ENCODE data around the gene ARID1B. TPM values are rescaled to one million over a fixed set of nuclear protein-coding genes. Genes with fewer than 3 reads are reported as not detected.

The ARID1B gene
- total RNA-seq, 1 donor from 2014 or later, result 101 TPM

DNA sequence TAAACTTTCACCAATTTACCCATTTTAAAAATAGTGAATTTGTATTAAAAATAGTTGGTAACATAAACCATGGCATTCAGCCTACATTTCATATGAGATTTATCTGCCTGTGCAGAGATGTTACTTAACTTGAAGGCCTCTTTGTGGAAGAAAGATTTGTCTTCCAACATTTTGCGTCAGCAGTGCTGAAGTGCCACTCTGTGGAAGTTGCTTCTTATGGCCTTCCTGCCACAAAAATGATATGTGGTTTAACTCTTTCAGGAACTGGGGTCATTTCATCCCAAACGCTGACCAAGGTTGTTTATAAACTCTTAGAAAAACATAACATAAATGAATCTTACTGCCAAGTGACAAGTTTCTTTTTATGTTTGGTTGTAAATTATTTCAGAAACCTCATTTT lies 246.8 kb downstream of the ARID1B start:
- Mint-ChIP-seq H3K4me3 (peak overlapping the region; percentile 49), H3K9me3 (peaks cover 4% of the 10 kb centered on the region), H3K36me3 (ENCODE audit: low read depth) (no peaks in the 10 kb centered on the region), H3K27me3 (ENCODE audit: low read depth) (no peaks in the 10 kb centered on the region), H3K4me1 (peaks cover 32% of the 10 kb centered on the region), H3K27ac (ENCODE audit: unreplicated experiment) (no peak overlapping the region)
- no peak for DNase-seq (ENCODE audit: low read depth, low spot score)
- TF ChIP-seq CTCF (conservative IDR thresholded peaks at IDR 0.05), result no peak

DNA sequence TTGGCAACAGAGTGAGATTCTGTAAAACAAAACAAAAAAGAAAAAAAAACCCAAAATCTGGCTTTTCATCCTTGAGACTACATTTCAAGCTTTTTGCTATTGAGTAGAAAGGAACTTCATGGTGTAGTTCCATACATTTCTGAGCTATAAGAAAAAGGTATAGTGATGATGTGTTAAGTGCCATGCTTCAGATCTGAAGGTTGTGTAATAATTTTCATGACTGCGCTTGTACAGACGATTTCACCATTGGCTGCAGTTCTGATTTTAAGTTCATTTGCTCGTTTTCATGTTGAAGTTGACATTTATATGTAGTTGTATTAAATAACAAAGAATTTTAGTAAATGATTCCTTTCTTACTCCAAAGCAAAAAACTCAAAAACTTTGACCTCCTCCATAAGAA lies 247.6 kb downstream of the ARID1B start:
- peaks cover 24% of the 10 kb centered on the region for H3K4me1 Mint-ChIP-seq
- no peak for TF ChIP-seq CTCF (conservative IDR thresholded peaks at IDR 0.05)
- H3K27ac Mint-ChIP-seq (ENCODE audit: unreplicated experiment), result no peak overlapping the region
- no peaks in the 10 kb centered on the region for H3K36me3 Mint-ChIP-seq (ENCODE audit: low read depth)
- peak overlapping the region; percentile 23 for H3K4me3 Mint-ChIP-seq
- H3K27me3 Mint-ChIP-seq (ENCODE audit: low read depth), result no peaks in the 10 kb centered on the region
- H3K9me3 Mint-ChIP-seq, result peaks cover 4% of the 10 kb centered on the region
- no peak for DNase-seq (ENCODE audit: low read depth, low spot score)

DNA sequence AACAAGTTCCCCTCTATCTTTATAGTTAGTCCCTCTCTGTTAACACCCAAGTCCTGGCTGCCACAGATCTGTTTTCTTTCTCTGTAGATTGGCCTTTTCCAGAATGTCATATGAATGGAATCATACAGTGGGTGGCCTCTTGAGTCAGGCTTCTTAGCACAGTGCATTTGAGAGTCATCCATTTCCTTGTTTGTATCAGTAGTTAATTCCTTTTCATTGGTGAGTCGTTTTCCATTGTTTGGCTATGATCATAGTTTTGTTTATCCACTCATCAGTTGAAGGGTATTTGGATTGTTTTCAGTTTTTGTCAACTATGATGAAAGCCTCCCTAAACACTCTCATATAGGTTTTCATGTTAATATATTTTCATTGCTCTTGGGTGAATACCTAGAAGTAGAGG lies 248.3 kb downstream of the ARID1B start:
- TF ChIP-seq CTCF (conservative IDR thresholded peaks at IDR 0.05), result no peak
- Mint-ChIP-seq H3K27ac (ENCODE audit: unreplicated experiment) (no peak overlapping the region), H3K9me3 (peaks cover 4% of the 10 kb centered on the region), H3K4me3 (no peak overlapping the region), H3K4me1 (peaks cover 19% of the 10 kb centered on the region), H3K27me3 (ENCODE audit: low read depth) (no peaks in the 10 kb centered on the region), H3K36me3 (ENCODE audit: low read depth) (peaks cover 3% of the 10 kb centered on the region)
- no peak for DNase-seq (ENCODE audit: low read depth, low spot score)

DNA sequence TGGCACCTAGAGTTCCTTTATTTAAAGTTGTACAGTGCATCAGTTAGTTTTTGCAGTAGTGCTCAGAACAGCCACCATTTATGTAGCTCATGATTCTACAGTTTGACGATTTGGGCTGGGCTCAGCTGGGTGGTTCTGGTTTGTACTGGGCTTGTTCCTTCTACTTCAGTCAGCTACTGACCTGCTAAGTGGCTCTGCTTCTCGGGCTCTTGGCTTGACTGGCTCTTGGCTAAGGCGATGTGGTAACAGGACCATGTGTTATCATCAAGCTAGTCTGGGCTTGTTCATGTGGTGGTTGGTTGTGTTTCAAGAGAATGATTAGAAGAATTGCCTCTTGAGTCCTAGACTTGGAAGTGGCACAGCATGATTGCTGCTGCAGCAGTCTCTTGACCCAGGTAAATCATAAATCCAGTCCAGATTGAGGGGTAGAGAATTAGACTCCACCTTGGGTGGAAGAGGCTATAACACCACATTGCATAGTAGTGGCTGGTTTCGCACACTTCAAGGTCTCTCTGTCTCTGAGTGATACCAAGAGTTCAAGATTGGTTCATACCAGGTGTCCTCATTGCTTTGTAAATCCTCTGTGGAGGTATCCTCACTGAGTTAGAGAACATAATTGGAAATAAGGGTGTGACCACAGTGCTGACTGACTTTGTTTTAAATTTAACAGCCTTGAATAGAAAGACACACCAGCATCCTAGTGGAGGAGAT lies 253.0 kb downstream of the ARID1B start:
- Mint-ChIP-seq H3K36me3 (ENCODE audit: low read depth) (peaks cover 3% of the 10 kb centered on the region), H3K27ac (ENCODE audit: unreplicated experiment) (peak overlapping the region; percentile 66), H3K4me3 (no peak overlapping the region), H3K27me3 (ENCODE audit: low read depth) (no peaks in the 10 kb centered on the region), H3K4me1 (peaks cover 17% of the 10 kb centered on the region), H3K9me3 (peaks cover 2% of the 10 kb centered on the region)
- DNase-seq (ENCODE audit: low read depth, low spot score), result no peak
- no peak for TF ChIP-seq CTCF (conservative IDR thresholded peaks at IDR 0.05)

GRCh38 chr6:157030755-157031154 lies 253.6 kb downstream of the ARID1B start:
- TF ChIP-seq CTCF (conservative IDR thresholded peaks at IDR 0.05), result no peak
- no peak overlapping the region for H3K27ac Mint-ChIP-seq (ENCODE audit: unreplicated experiment)
- H3K4me1 Mint-ChIP-seq, result peaks cover 17% of the 10 kb centered on the region
- H3K27me3 Mint-ChIP-seq (ENCODE audit: low read depth), result no peaks in the 10 kb centered on the region
- no peaks in the 10 kb centered on the region for H3K9me3 Mint-ChIP-seq
- peaks cover 3% of the 10 kb centered on the region for H3K36me3 Mint-ChIP-seq (ENCODE audit: low read depth)
- H3K4me3 Mint-ChIP-seq, result no peak overlapping the region
- DNase-seq (ENCODE audit: low read depth, low spot score), result no peak

Measured in neural crest cell (in vitro differentiated cells).